Testis (tissue), 3 donors: Measurements from ENCODE around the gene SHCBP1. TPM values are rescaled to one million over a fixed set of nuclear protein-coding genes. Genes with fewer than 3 reads are reported as not detected.

Experiments
- DNase-seq: peaks from one replicate; pipeline ENCODE4 v3.0.0-alpha.2; 2019
- H3K27ac ChIP-seq, 2 donors: fragments of 200-600 bp; sonication (generic); one replicate each; pipeline ENCODE4 v1.5.1; 2019
- H3K27me3 ChIP-seq: fragments of 200-600 bp; sonication (generic); one replicate; pipeline ENCODE4 v1.5.1; 2019
- H3K36me3 ChIP-seq: fragments of 200-600 bp; sonication (generic); one replicate; pipeline ENCODE4 v1.5.1; 2017; ENCODE audit warnings: low read depth; ENCODE audit errors: missing control alignments
- H3K4me1 ChIP-seq: fragments of 200-600 bp; sonication (generic); one replicate; pipeline ENCODE4 v1.5.1; 2019
- H3K4me3 ChIP-seq, 2 donors: fragments of 200-600 bp; sonication (generic); one replicate each; pipeline ENCODE4 v1.5.1; 2017 to 2019
- H3K9me3 ChIP-seq: fragments of 200-600 bp; sonication (generic); one replicate; pipeline ENCODE4 v1.5.1; 2017
- POLR2A ChIP-seq: fragments of 450-650 bp; IDR thresholded peaks from one replicate; pipeline ENCODE4 v1.6.1; 2017; ENCODE audit warnings: antibody characterized with exemption, mild to moderate bottlenecking, moderate library complexity
- WGBS, 2 donors: methylation state at CpG; one replicate each; pipeline ENCODE4 v1.1.5; 2018; 5-methylcytosine and 5-hydroxymethylcytosine counted together
- intact Hi-C: fragments of 100-400 bp; cut with DNase I; formaldehyde crosslinking; loops from one replicate; pipeline ENCODE4 v1.15.1; 2023; ENCODE audit warnings: low total_unique reads
- polyA plus RNA-seq: library from polyadenylated mRNA; stranded (reverse); fragments of 350-450 nt; fragmentation: Illumina TruSeq; extraction: RNeasy Lipid Tissue Mini Kit (QIAGEN cat#74804); gene quantifications from one replicate; pipeline ENCODE4 v1.2.3, GENCODE V29; 2014; ENCODE audit warnings: low read depth, low replicate concordance; ENCODE audit not compliant: insufficient read depth
- total RNA-seq, 2 donors: library from RNA; depleted of rRNA; stranded (reverse); fragments of >200 nt; gene quantifications; one replicate each; pipeline ENCODE4 v1.2.3, GENCODE V29; 2016
- TF ChIP-seq, protein P1 (sequence below), 3 experiments: fragments of 450-650 bp in 2 of 3; fragments of 200-600 bp in 1 of 3; sonication (generic) in 1 of 3; IDR thresholded peaks; one replicate each; pipeline ENCODE4 v1.5.1; 2016 to 2019; ENCODE audit warnings: antibody characterized with exemption in 3 of 3, mild to moderate bottlenecking in 2 of 3, moderate library complexity in 1 of 3

Gene SHCBP1
- total and polyA plus RNA-seq, 3 donors from 2014 or later, result 10.4 to 23.7 (median 14.7) TPM

DNA sequence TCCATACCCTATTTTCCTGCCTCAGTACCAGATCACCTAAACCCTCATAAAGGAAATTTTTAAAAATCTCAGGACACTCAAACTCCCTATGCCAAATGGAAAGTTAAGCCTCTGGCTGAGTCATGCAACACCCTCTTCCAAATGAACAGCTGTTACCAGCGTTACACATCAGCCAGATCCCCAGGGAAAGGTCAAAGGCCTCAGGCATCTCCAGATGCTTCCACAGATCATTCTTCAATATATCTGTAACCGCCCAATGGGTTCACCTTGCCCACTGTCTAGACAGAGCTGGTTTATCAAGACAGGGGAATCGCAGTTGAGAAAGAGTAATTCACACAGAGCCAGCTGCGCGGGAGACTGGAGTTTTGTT, 29.1 kb upstream of the SHCBP1 start:
- H3K27ac ChIP-seq, result no peak overlapping the region
- H3K27me3 ChIP-seq, result no peaks in the 10 kb centered on the region
- WGBS, 2 donors, result 84 to 93% methylated on average over 4 to 5 of the region's 5 CpGs
- no peaks in the 10 kb centered on the region for H3K9me3 ChIP-seq
- no peaks in the 10 kb centered on the region for H3K4me1 ChIP-seq
- DNase-seq, result no peak
- intact Hi-C loops, result no loop called here
- H3K4me3 ChIP-seq, result no peak overlapping the region
- TF ChIP-seq POLR2A, result no peak
- TF ChIP-seq, protein P1, sequence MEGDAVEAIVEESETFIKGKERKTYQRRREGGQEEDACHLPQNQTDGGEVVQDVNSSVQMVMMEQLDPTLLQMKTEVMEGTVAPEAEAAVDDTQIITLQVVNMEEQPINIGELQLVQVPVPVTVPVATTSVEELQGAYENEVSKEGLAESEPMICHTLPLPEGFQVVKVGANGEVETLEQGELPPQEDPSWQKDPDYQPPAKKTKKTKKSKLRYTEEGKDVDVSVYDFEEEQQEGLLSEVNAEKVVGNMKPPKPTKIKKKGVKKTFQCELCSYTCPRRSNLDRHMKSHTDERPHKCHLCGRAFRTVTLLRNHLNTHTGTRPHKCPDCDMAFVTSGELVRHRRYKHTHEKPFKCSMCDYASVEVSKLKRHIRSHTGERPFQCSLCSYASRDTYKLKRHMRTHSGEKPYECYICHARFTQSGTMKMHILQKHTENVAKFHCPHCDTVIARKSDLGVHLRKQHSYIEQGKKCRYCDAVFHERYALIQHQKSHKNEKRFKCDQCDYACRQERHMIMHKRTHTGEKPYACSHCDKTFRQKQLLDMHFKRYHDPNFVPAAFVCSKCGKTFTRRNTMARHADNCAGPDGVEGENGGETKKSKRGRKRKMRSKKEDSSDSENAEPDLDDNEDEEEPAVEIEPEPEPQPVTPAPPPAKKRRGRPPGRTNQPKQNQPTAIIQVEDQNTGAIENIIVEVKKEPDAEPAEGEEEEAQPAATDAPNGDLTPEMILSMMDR (IDR thresholded peaks at IDR 0.05), result no peak
- H3K36me3 ChIP-seq, result no peaks in the 10 kb centered on the region

DNA sequence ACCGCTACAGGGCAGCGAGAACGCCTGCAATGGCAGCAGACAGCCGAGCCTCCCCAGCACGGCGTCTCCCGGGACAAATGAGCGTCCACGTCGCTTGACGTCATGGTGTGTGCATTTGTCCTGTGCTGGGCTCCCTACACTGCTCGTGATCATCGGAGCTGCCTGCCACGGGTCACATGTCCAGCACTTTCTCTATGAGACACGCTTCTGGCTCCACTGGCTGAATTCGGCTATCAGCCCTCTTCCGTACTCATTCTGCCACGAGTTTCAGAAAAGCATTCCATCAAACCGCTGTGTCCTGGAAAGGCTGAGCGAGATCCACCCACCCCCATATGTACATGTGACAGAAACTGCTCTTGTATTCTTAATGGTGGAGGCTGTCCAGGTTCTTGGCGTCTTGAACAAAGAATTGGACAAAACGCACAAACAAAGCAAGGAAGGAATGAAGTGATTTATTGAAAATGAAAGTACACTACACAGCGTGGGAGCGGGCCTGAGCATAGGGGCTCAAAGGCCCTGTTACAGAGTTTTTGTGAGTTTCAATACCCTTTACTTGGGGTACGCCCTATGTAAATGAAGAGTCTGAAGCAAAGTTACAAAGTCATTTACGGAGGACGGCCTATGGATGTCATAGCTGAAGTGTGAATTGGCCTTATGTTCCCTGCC, 28.5 kb upstream of the SHCBP1 start:
- no peak overlapping the region for H3K4me3 ChIP-seq
- no peak for DNase-seq
- WGBS, 2 donors, result 73 to 91% methylated on average over 25 to 27 of the region's 27 CpGs

DNA sequence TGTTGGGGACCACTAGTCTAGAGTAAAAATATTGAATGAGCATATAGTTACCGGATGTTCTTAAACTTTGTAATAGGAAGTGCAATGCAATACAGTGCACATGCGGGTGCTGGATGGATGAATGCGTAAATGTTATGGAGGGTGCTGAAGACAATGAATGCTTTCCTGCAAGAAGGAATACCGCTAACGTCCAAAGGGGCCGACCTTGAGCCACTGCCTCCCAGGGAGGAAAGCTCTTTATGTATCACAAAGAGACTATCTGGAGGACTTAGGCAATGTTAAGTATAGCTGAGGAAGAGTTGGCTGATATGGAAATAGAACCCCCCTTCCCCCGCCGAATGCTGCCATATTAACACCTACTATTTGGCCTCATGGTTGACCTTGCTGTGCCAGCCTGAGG, 27.5 kb upstream of the SHCBP1 start:
- H3K36me3 ChIP-seq, result no peaks in the 10 kb centered on the region
- no peak overlapping the region for H3K4me3 ChIP-seq
- TF ChIP-seq POLR2A, result no peak
- TF ChIP-seq, protein P1 (IDR thresholded peaks at IDR 0.05), result no peak
- 86 to 89% methylated on average over 8 of the region's 8 CpGs for WGBS, 2 donors
- intact Hi-C loops, result no loop called here
- H3K9me3 ChIP-seq, result no peaks in the 10 kb centered on the region
- no peak overlapping the region for H3K27ac ChIP-seq
- no peak for DNase-seq
- H3K4me1 ChIP-seq, result no peaks in the 10 kb centered on the region
- H3K27me3 ChIP-seq, result no peaks in the 10 kb centered on the region

More for the DNA sequence above, 28.5 kb upstream of the SHCBP1 start:
- no peak overlapping the region for H3K27ac ChIP-seq
- intact Hi-C loops, result no loop called here
- H3K27me3 ChIP-seq, result no peaks in the 10 kb centered on the region
- TF ChIP-seq, protein P1 (IDR thresholded peaks at IDR 0.05), result no peak
- no peak for TF ChIP-seq POLR2A
- no peaks in the 10 kb centered on the region for H3K4me1 ChIP-seq
- H3K36me3 ChIP-seq, result no peaks in the 10 kb centered on the region
- no peaks in the 10 kb centered on the region for H3K9me3 ChIP-seq

DNA sequence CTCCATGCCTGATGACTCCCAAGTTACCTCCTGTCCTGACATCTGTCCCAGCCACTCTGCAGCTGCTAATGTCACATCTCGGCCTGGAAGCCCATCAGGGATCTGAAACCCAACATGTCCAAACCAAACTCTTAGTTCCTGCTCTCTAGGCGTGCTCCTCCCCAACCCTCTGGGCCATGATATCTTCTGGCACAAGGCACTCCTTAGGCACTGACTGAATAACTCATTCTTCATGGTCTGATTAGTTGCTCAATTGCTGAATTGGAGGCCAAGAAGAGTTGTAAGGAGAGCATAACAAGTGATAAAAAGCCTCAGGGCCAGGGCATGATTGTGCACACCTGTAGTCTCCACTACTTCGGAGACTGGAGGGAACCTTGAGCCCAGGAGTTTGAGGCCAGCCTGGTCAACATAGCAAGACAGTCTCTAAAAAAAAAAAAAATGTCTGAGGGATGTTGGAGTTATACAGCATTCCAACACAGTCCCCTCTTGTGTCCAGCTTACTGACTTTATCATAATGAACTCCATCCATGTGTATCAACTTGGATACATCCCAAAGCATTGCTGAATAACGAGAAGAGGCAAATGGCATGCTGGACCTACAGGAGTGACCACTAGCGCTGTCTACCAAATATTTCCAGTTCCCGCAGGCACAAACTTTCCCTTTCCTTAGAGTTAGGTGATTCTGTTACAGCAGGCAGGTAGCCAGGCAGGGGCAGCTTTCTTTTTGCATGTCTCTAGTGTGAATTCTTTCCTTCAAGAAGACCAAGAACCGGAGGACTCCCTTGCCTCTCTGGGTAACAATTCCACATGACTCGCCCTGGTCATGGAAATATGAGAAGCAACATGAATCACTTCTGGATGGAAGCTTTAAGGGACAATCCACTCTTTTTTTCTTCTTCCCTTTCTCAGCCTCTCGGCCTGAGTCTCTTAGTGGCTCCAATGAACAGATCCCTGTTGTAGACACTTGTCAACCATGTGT, 18.1 kb upstream of the SHCBP1 start:
- no peak overlapping the region for H3K27ac ChIP-seq
- TF ChIP-seq, protein P1 (IDR thresholded peaks at IDR 0.05), result no peak
- no peak for TF ChIP-seq POLR2A
- WGBS, 2 donors, result 82 to 87% methylated on average over 9 of the region's 9 CpGs
- no peak overlapping the region for H3K4me3 ChIP-seq
- DNase-seq, result no peak
- H3K36me3 ChIP-seq, result no peaks in the 10 kb centered on the region
- no peaks in the 10 kb centered on the region for H3K9me3 ChIP-seq
- no peaks in the 10 kb centered on the region for H3K4me1 ChIP-seq
- no peaks in the 10 kb centered on the region for H3K27me3 ChIP-seq
- intact Hi-C loops, result no loop called here
